Right hindlimb (tissue), 1 donor: Measurements from ENCODE around the gene MAD1L1.

Experiments used
- DNase-seq: peaks from one replicate; pipeline ENCODE4 v3.0.0-alpha.2; 2018

MAD1L1 gene

GRCh38 chr7:2053395-2053794, 179.3 kb downstream of the MAD1L1 start:
- DNase-seq: no peak

- no peak for DNase-seq
These were observed 180.1 kb downstream of the MAD1L1 start for GRCh38 chr7:2052657-2053048.

- DNase-seq: no peak
These were observed 180.8 kb downstream of the MAD1L1 start for GRCh38 chr7:2051707-2052656.

- DNase-seq: no peak
These were observed 182.3 kb downstream of the MAD1L1 start for GRCh38 chr7:2050511-2050866.

GRCh38 chr7:2049782-2050510, 182.8 kb downstream of the MAD1L1 start:
- DNase-seq: no peak

- no peak for DNase-seq
These were observed 183.5 kb downstream of the MAD1L1 start for GRCh38 chr7:2049111-2049781.

GRCh38 chr7:2048531-2048930, 184.2 kb downstream of the MAD1L1 start:
- no peak for DNase-seq

- DNase-seq: no peak
These were observed 184.7 kb downstream of the MAD1L1 start for GRCh38 chr7:2048006-2048405.

- DNase-seq: no peak
These were observed 185.9 kb downstream of the MAD1L1 start for GRCh38 chr7:2046581-2047565.

GRCh38 chr7:2045559-2046405, 187.0 kb downstream of the MAD1L1 start:
- no peak for DNase-seq

- no peak for DNase-seq
These were observed 187.8 kb downstream of the MAD1L1 start for GRCh38 chr7:2044883-2045471.

GRCh38 chr7:2044311-2044882, 188.3 kb downstream of the MAD1L1 start:
- no peak for DNase-seq

- no peak for DNase-seq
These were observed 189.3 kb downstream of the MAD1L1 start for GRCh38 chr7:2043316-2044039.

- no peak for DNase-seq
These were observed 190.1 kb downstream of the MAD1L1 start for GRCh38 chr7:2042650-2043049.

- DNase-seq: no peak
These were observed 191.0 kb downstream of the MAD1L1 start for GRCh38 chr7:2041496-2042367.

- no peak for DNase-seq
These were observed 191.9 kb downstream of the MAD1L1 start for GRCh38 chr7:2040893-2041270.

GRCh38 chr7:2040201-2040892, 192.4 kb downstream of the MAD1L1 start:
- no peak for DNase-seq
